Activated naive CD4-positive, alpha-beta T cell treated with anti-CD3 and anti-CD28 coated beads, Interleukin-2, amount 50 U/mL, for 72 hours (primary cell): ENCODE data around the gene TGM1. TPM values are rescaled to one million over a fixed set of nuclear protein-coding genes. Genes with fewer than 3 reads are reported as not detected.
A peak's percentile ranks its signal among the peaks of the same experiment; 100 is the strongest.
"Not testable (repeated sequence)": the region's sequence is repeated elsewhere in the genome, so short reads cannot be mapped to it uniquely, and the experiment has no call there.

Experiments
- ATAC-seq, 2 donors: fragments of 150-1000 bp; cut with Tn5 transposase; 2 replicates each; pipeline ENCODE4 v1.10.0; 2021; ENCODE audit warnings: mild to moderate bottlenecking in 2 of 2, moderate library complexity in 2 of 2
- DNase-seq, 2 donors: peaks; one replicate each; pipeline ENCODE4 v3.0.0; 2021 to 2022; ENCODE audit warnings: low spot score in 2 of 2
- H3K27ac Mint-ChIP-seq, 2 donors: one replicate each; pipeline ENCODE4 v1.8.0; 2022; ENCODE audit warnings: mild to moderate bottlenecking in 2 of 2, mixed read lengths in 2 of 2
- H3K36me3 Mint-ChIP-seq, 2 donors: one replicate each; pipeline ENCODE4 v1.8.0; 2022; ENCODE audit warnings: mixed read lengths in 2 of 2
- H3K9me3 Mint-ChIP-seq, 2 donors: one replicate each; pipeline ENCODE4 v1.8.0; 2022; ENCODE audit warnings: mixed read lengths in 2 of 2
- total RNA-seq, 2 donors: library from RNA; stranded (reverse); gene quantifications; one replicate each; pipeline ENCODE4 v1.2.3, GENCODE V29; 2022

TGM1 gene
- total RNA-seq, 2 donors from 2014 or later = 7.9 to 31.6 TPM

GRCh38 chr14:24236689-24237462, 26.1 kb downstream of the TGM1 start:
- H3K27ac Mint-ChIP-seq = peak overlapping the region; percentile 12 to 69
- ATAC-seq = no peak
- H3K9me3 Mint-ChIP-seq = no peaks in the 10 kb centered on the region
- peak in 1 of 2 donors; percentile 52 for DNase-seq
- H3K36me3 Mint-ChIP-seq = peaks cover 31 to 78% of the 10 kb centered on the region in 2 donors

DNA sequence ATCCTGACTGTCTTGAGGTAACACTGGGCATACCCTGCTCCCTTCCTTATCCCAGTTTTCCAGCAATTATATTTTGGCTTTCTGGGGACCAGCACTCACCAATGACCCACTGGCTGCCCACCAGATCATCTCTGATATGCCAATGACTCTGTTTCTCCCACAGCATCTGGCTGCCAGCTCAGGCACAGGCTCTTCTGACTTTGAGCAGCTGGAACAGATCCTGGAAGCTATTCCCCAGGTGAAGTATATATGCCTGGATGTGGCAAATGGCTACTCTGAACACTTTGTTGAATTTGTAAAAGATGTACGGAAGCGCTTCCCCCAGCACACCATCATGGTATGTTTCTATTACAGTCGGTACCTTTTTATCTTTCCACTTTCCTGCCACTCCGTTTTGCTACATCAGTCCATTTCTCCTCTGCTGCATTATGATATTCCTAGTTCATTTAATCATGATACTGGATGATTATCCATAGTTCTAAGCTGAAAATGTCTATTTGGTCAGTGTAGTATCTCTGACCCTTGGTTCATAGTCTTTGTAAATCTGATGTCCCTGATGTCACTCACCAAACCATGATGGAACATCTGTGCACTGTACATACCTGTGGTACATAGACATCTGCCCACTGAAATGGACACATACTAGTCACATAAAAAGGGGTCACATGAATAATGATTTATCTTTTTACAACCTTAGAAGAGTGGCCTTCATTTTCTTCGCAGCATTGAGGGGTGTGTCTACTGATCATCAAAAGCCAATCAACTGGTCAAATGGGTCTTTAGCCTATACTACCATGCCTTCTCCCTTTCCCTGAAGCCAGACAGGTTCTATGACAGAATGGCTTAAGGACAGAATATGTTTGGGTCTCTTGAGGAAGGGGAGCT, 26.9 kb downstream of the TGM1 start:
- no peaks in the 10 kb centered on the region for H3K9me3 Mint-ChIP-seq
- no peak for ATAC-seq
- peaks cover 30 to 76% of the 10 kb centered on the region in 2 donors for H3K36me3 Mint-ChIP-seq
- DNase-seq = no peak
- peak overlapping the region in 1 of 2 donors; percentile 73 for H3K27ac Mint-ChIP-seq

- no peak for DNase-seq
- no peaks in the 10 kb centered on the region for H3K9me3 Mint-ChIP-seq
- ATAC-seq = no peak
- H3K27ac Mint-ChIP-seq = peak overlapping the region; percentile 20 to 96
- H3K36me3 Mint-ChIP-seq = peaks cover 24 to 62% of the 10 kb centered on the region in 2 donors
These were observed 28.6 kb downstream of the TGM1 start for GRCh38 chr14:24234095-24235005.

- ATAC-seq = peak in 1 of 2 donors; percentile 49
These were observed 29.5 kb downstream of the TGM1 start for GRCh38 chr14:24233538-24233866.

GRCh38 chr14:24232645-24233537, 30.1 kb downstream of the TGM1 start, which contains the start of gene GMPR2:
Gene GMPR2 (plus strand): TSS chr14:24232929. CDS start chr14:24233254, 325 bp downstream.
- peaks cover 21 to 55% of the 10 kb centered on the region in 2 donors for H3K36me3 Mint-ChIP-seq
- ATAC-seq (peak; percentile 47 to 55), DNase-seq (no peak)
- no peaks in the 10 kb centered on the region for H3K9me3 Mint-ChIP-seq
- peak within 1 kb of the TSS; percentile 94 to 96 for H3K27ac Mint-ChIP-seq

More at GRCh38 chr14:24233538-24233866, 29.5 kb downstream of the TGM1 start:
- peak overlapping the region; percentile 94 to 96 for H3K27ac Mint-ChIP-seq
- peaks cover 24 to 58% of the 10 kb centered on the region in 2 donors for H3K36me3 Mint-ChIP-seq
- DNase-seq = peak in 1 of 2 donors; percentile 53
- H3K9me3 Mint-ChIP-seq = no peaks in the 10 kb centered on the region

DNA sequence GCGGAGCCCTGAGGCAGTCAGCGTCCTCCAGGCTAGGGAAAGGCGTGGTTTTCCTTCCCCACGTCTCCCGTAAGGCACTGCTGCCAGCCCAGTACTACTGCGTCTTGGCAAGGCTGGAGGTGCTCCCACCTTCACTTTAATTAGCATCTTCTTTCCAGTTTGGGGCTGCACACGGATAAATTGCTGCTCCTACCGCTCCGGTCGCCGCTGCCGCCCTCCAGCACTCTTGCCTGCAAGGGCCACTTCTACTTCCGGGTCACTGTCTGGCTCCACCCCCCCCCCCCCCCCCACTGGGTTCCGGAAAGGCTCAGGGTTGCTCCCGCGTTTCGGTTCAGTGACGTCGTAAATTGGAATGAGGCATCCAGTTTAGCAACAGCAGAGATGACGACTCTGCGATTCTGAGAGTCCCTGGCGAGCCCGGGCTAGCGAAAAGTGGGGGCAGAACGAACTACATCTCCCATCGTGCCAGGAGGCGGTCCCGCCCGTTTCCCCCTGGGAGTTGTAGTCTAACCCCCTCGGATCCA, 30.8 kb downstream of the TGM1 start, which contains the start of gene NEDD8:
Gene NEDD8 (minus strand): TSS at position 247 of the 524 bp plus-strand sequence. CDS start 100 bp downstream, at position 147.
- peak; percentile 86 to 95 for ATAC-seq

GRCh38 chr14:24231263-24232120, 31.5 kb downstream of the TGM1 start:
- peak; percentile 6 to 13 for ATAC-seq
- DNase-seq = peak in 1 of 2 donors; percentile 21
- Mint-ChIP-seq H3K9me3 (no peaks in the 10 kb centered on the region), H3K36me3 (peaks cover 10 to 47% of the 10 kb centered on the region in 2 donors), H3K27ac (peak overlapping the region; percentile 94 to 96)

More for the DNA sequence above, 30.8 kb downstream of the TGM1 start, which contains the start of gene NEDD8:
- DNase-seq = peak; percentile 86
- Mint-ChIP-seq H3K9me3 (no peaks in the 10 kb centered on the region), H3K27ac (peak within 1 kb of the TSS; percentile 94 to 96), H3K36me3 (peaks cover 16 to 51% of the 10 kb centered on the region in 2 donors)

- H3K36me3 Mint-ChIP-seq = peaks cover 0 to 26% of the 10 kb centered on the region in 2 donors
- H3K27ac Mint-ChIP-seq = peak overlapping the region; percentile 49 to 84
- H3K9me3 Mint-ChIP-seq = no peaks in the 10 kb centered on the region
- no peak for DNase-seq
- no peak for ATAC-seq
These were observed 34.1 kb downstream of the TGM1 start for GRCh38 chr14:24228902-24229301.

GRCh38 chr14:24226473-24226872, 36.5 kb downstream of the TGM1 start:
- Mint-ChIP-seq H3K27ac (no peak overlapping the region), H3K36me3 (peaks cover 0 to 6% of the 10 kb centered on the region in 2 donors), H3K9me3 (no peaks in the 10 kb centered on the region)
- ATAC-seq (no peak), DNase-seq (no peak)

- no peak overlapping the region for H3K27ac Mint-ChIP-seq
- H3K36me3 Mint-ChIP-seq = peaks cover 0 to 6% of the 10 kb centered on the region in 2 donors
- no peaks in the 10 kb centered on the region for H3K9me3 Mint-ChIP-seq
- DNase-seq (no peak), ATAC-seq (no peak)
These were observed 38.3 kb downstream of the TGM1 start for GRCh38 chr14:24224618-24225071.

GRCh38 chr14:24222987-24223386, 40.0 kb downstream of the TGM1 start:
- not testable (repeated sequence) for H3K9me3 Mint-ChIP-seq, H3K36me3 Mint-ChIP-seq, ATAC-seq, H3K27ac Mint-ChIP-seq, DNase-seq

GRCh38 chr14:24219521-24219920, 43.5 kb downstream of the TGM1 start:
- Mint-ChIP-seq H3K27ac (no peak overlapping the region), H3K9me3 (no peaks in the 10 kb centered on the region), H3K36me3 (no peaks in the 10 kb centered on the region)
- ATAC-seq = no peak
- no peak for DNase-seq

- no peaks in the 10 kb centered on the region for H3K36me3 Mint-ChIP-seq
- H3K9me3 Mint-ChIP-seq = no peaks in the 10 kb centered on the region
- no peak for ATAC-seq
- no peak for DNase-seq
- no peak overlapping the region for H3K27ac Mint-ChIP-seq
These were observed 43.9 kb downstream of the TGM1 start for GRCh38 chr14:24219080-24219479.

GRCh38 chr14:24216876-24217275, 46.1 kb downstream of the TGM1 start:
- not testable (repeated sequence) for H3K27ac Mint-ChIP-seq, ATAC-seq, H3K9me3 Mint-ChIP-seq, DNase-seq
- H3K36me3 Mint-ChIP-seq = peaks cover 0 to 11% of the 10 kb centered on the region in 2 donors
